Measurements from ENCODE around the gene AOAH.

Gene AOAH

GRCh38 chr7:36638140-36638539, 86.2 kb downstream of the AOAH start:
- POLR2A ChIA-PET: no interaction called here
- CTCF ChIA-PET: interaction anchor here (0.5 kb wide), 1 partner anchor 10 kb away, joined by 3 read pairs; no protein-coding TSS in a partner anchor
- no peak for TF ChIP-seq CTCF (IDR thresholded peaks at IDR 0.05; ENCODE audit: insufficient read depth, low read length, missing control alignments)

GRCh38 chr7:36637417-36637816, 86.9 kb downstream of the AOAH start:
- CTCF ChIA-PET: interaction anchor here (0.5 to 0.6 kb wide), 2 partner anchors 11 kb away, joined by 3 read pairs; no protein-coding TSS in a partner anchor

More at GRCh38 chr7:36638140-36638539, 86.2 kb downstream of the AOAH start:
- no peak for DNase-seq (ENCODE audit: low read depth, low spot score)
- no peak overlapping the region for H3K4me3 ChIP-seq (ENCODE audit: low read depth, low read length)

GRCh38 chr7:36636126-36636525, 88.2 kb downstream of the AOAH start:
- no peak for DNase-seq (ENCODE audit: low read depth, low spot score)
- CTCF ChIA-PET: interaction anchor here (0.6 kb wide), 2 partner anchors 31 to 35 kb away, joined by 3 to 4 read pairs; no protein-coding TSS in a partner anchor
- H3K4me3 ChIP-seq (ENCODE audit: low read depth, low read length): no peak overlapping the region
- no peak for TF ChIP-seq CTCF (IDR thresholded peaks at IDR 0.05; ENCODE audit: insufficient read depth, low read length, missing control alignments)
- POLR2A ChIA-PET: interaction anchor here (1.0 kb wide), 1 partner anchor 23 kb away, joined by 3 read pairs; no protein-coding TSS in a partner anchor

More at GRCh38 chr7:36637417-36637816, 86.9 kb downstream of the AOAH start:
- no peak for DNase-seq (ENCODE audit: low read depth, low spot score)
- TF ChIP-seq CTCF (IDR thresholded peaks at IDR 0.05; ENCODE audit: insufficient read depth, low read length, missing control alignments): no peak
- no peak overlapping the region for H3K4me3 ChIP-seq (ENCODE audit: low read depth, low read length)
- POLR2A ChIA-PET: no interaction called here

GRCh38 chr7:36635091-36635490, 89.2 kb downstream of the AOAH start:
- no peak overlapping the region for H3K4me3 ChIP-seq (ENCODE audit: low read depth, low read length)
- no peak for DNase-seq (ENCODE audit: low read depth, low spot score)
- POLR2A ChIA-PET: no interaction called here
- TF ChIP-seq CTCF (IDR thresholded peaks at IDR 0.05; ENCODE audit: insufficient read depth, low read length, missing control alignments): no peak
- CTCF ChIA-PET: no interaction called here

GRCh38 chr7:36633377-36633776, 90.9 kb downstream of the AOAH start:
- ChIA-PET POLR2A (no interaction called here), CTCF (no interaction called here)
- no peak for TF ChIP-seq CTCF (IDR thresholded peaks at IDR 0.05; ENCODE audit: insufficient read depth, low read length, missing control alignments)
- no peak overlapping the region for H3K4me3 ChIP-seq (ENCODE audit: low read depth, low read length)
- no peak for DNase-seq (ENCODE audit: low read depth, low spot score)

GRCh38 chr7:36630112-36630650, 94.1 kb downstream of the AOAH start:
- no peak for TF ChIP-seq CTCF (IDR thresholded peaks at IDR 0.05; ENCODE audit: insufficient read depth, low read length, missing control alignments)
- CTCF ChIA-PET: interaction anchor here (0.6 to 1.4 kb wide), 3 partner anchors 40 to 46 kb away, joined by 3 to 4 read pairs (median 3); no protein-coding TSS in a partner anchor
- POLR2A ChIA-PET: no interaction called here
- DNase-seq (ENCODE audit: low read depth, low spot score): no peak
- H3K4me3 ChIP-seq (ENCODE audit: low read depth, low read length): no peak overlapping the region

Measured in AG04449 (cell line).